H1 (cell line): ENCODE data around the gene ESPNL. TPM values are rescaled to one million over a fixed set of nuclear protein-coding genes. Genes with fewer than 3 reads are reported as not detected.

Source experiments
- CTCF ChIA-PET: fragments of 300-600 bp; sonication (Branson Sonifier 250); formaldehyde crosslinking; loops from one replicate; lab custom pipeline; 2021; ENCODE audit not compliant: partially characterized antibody; lab: Charles Lee
- POLR2A ChIA-PET: fragments of 300-600 bp; sonication (Branson Sonifier 250); formaldehyde crosslinking; loops from one replicate; lab custom pipeline; 2021; ENCODE audit warnings: inconsistent platforms; ENCODE audit not compliant: partially characterized antibody; lab: Charles Lee
- DNase-seq, 2 experiments: peaks; one replicate each; pipeline versions ENCODE4 v3.0.0 to v3.0.0-alpha.2; 2010 to 2022; ENCODE audit warnings: low spot score in 2 of 2, low read depth in 1 of 2, mixed read lengths in 1 of 2
- FAIRE-seq: peaks from 2 replicates; lab custom pipeline; 2011; peaks lifted over from hg19 to GRCh38; lab: Jason Lieb, UNC
- H2AFZ ChIP-seq: 2 replicates; pipeline ENCODE4 v1.8.1; 2012; ENCODE audit warnings: low read length, inconsistent platforms
- H2AK5ac ChIP-seq: 2 replicates; pipeline ENCODE4 v1.6.1; 2013; ENCODE audit warnings: low read depth, low read length
- H2BK120ac ChIP-seq: replicated peaks from 2 replicates; pipeline ENCODE3; 2013; ENCODE audit warnings: low read depth, low read length, inconsistent platforms
- H2BK12ac ChIP-seq: 2 replicates; pipeline ENCODE4 v1.6.1; 2013; ENCODE audit warnings: low read depth, low read length
- H2BK15ac ChIP-seq: 2 replicates; pipeline ENCODE4 v1.6.1; 2013; ENCODE audit warnings: low read length
- H2BK20ac ChIP-seq: 2 replicates; pipeline ENCODE4 v1.6.1; 2013; ENCODE audit warnings: low read length
- H2BK5ac ChIP-seq: 2 replicates; pipeline ENCODE4 v1.6.1; 2013; ENCODE audit warnings: low read depth, low read length
- H3K14ac ChIP-seq: 2 replicates; pipeline ENCODE4 v1.6.1; 2013; ENCODE audit warnings: inconsistent platforms; ENCODE audit not compliant: insufficient read length
- H3K18ac ChIP-seq: 2 replicates; pipeline ENCODE4 v1.6.1; 2013; ENCODE audit warnings: low read length; ENCODE audit errors: extremely low read depth
- H3K23ac ChIP-seq: 2 replicates; pipeline ENCODE4 v1.6.1; 2013; ENCODE audit warnings: inconsistent platforms; ENCODE audit not compliant: insufficient read length
- H3K23me2 ChIP-seq: 2 replicates; pipeline ENCODE4 v1.6.1; 2013; ENCODE audit warnings: low read depth, low read length
- H3K27ac ChIP-seq: 2 replicates; pipeline ENCODE4 v1.6.1; 2011; ENCODE audit warnings: low read depth, low read length, inconsistent platforms
- H3K27me3 ChIP-seq, 4 experiments: replicated peaks in 1 of 4; 1 replicate in 1 of 4; 2 replicates in 3 of 4; pipeline versions ENCODE4 v1.6.1 to v1.8.1; 2011 to 2013; ENCODE audit warnings: low read length in 3 of 4, mild to moderate bottlenecking in 3 of 4, inconsistent platforms in 2 of 4, mixed read lengths in 2 of 4, moderate library complexity in 1 of 4; ENCODE audit not compliant: control insufficient read depth in 3 of 4, insufficient read depth in 3 of 4; ENCODE audit errors: extremely low read depth in 1 of 4
- H3K36me3 ChIP-seq, 4 experiments: 2 replicates each; pipeline versions ENCODE4 v1.6.1 to v1.8.1; 2011 to 2013; ENCODE audit warnings: mild to moderate bottlenecking in 4 of 4, low read length in 3 of 4, moderate library complexity in 2 of 4, control low read depth in 1 of 4, inconsistent platforms in 1 of 4; ENCODE audit not compliant: insufficient read depth in 4 of 4, control insufficient read depth in 2 of 4
- H3K4ac ChIP-seq: replicated peaks from 2 replicates; pipeline ENCODE3; 2013; ENCODE audit warnings: low read length, low read depth, mixed read lengths, inconsistent platforms; ENCODE audit not compliant: insufficient read length
- H3K4me1 ChIP-seq, 4 experiments: replicated peaks in 1 of 4; 1 replicate in 1 of 4; 2 replicates in 3 of 4; pipeline versions ENCODE4 v1.6.1 to v1.8.1; 2011 to 2013; ENCODE audit warnings: low read length in 3 of 4, inconsistent platforms in 2 of 4, mixed read lengths in 1 of 4; ENCODE audit not compliant: insufficient read depth in 4 of 4, control insufficient read depth in 3 of 4
- H3K4me2 ChIP-seq, 2 experiments: 2 replicates each; pipeline versions ENCODE4 v1.6.1 to v1.8.1; 2011 to 2013; ENCODE audit warnings: low read depth in 2 of 2, low read length in 2 of 2, control low read depth in 1 of 2, inconsistent platforms in 1 of 2, mild to moderate bottlenecking in 1 of 2; ENCODE audit not compliant: insufficient read depth in 1 of 2
- H3K4me3 ChIP-seq, 4 experiments: fragments of 200-600, 300-600 bp in 1 of 4; sonication (generic), shearing (Covaris generic), sonication (Bioruptor Twin) in 1 of 4; 2 replicates each; pipeline versions ENCODE4 v1.5.1 to v1.8.1; 2011 to 2016; ENCODE audit warnings: low read length in 4 of 4, low read depth in 3 of 4, control low read depth in 2 of 4, inconsistent platforms in 2 of 4, mild to moderate bottlenecking in 2 of 4, mixed read lengths in 1 of 4, moderate library complexity in 1 of 4; ENCODE audit not compliant: insufficient read depth in 2 of 4; ENCODE audit errors: extremely low read depth in 1 of 4
- H3K56ac ChIP-seq: replicated peaks from 2 replicates; pipeline ENCODE3; 2013; ENCODE audit warnings: low read depth, mild to moderate bottlenecking, mixed read lengths, low read length, inconsistent platforms; ENCODE audit not compliant: insufficient read length
- H3K79me1 ChIP-seq: 2 replicates; pipeline ENCODE4 v1.6.1; 2013; ENCODE audit warnings: low read depth, low read length, control low read depth
- H3K79me2 ChIP-seq, 2 experiments: 2 replicates each; pipeline versions ENCODE4 v1.6.1 to v1.8.1; 2012 to 2013; ENCODE audit warnings: low read length in 2 of 2, mild to moderate bottlenecking in 2 of 2, inconsistent platforms in 1 of 2; ENCODE audit not compliant: insufficient read depth in 2 of 2, control insufficient read depth in 1 of 2
- H3K9ac ChIP-seq, 4 experiments: replicated peaks in 1 of 4; 1 replicate in 1 of 4; 2 replicates in 3 of 4; pipeline versions ENCODE4 v1.6.1 to v1.8.1; 2011 to 2013; ENCODE audit warnings: low read depth in 3 of 4, low read length in 3 of 4, control low read depth in 2 of 4, mild to moderate bottlenecking in 2 of 4, moderate library complexity in 2 of 4, inconsistent platforms in 1 of 4; ENCODE audit errors: extremely low read depth in 1 of 4
- H3K9me3 ChIP-seq, 2 experiments: 2 replicates each; pipeline versions ENCODE4 v1.6.1 to v1.8.1; 2012 to 2013; ENCODE audit warnings: mild to moderate bottlenecking in 2 of 2, moderate library complexity in 2 of 2, control low read depth in 1 of 2, inconsistent platforms in 1 of 2, low read depth in 1 of 2, low read length in 1 of 2, mixed read lengths in 1 of 2; ENCODE audit not compliant: insufficient read depth in 2 of 2
- H4K20me1 ChIP-seq, 2 experiments: replicated peaks in 1 of 2; 2 replicates each; pipeline versions ENCODE3 to v1.8.1; 2011 to 2013; ENCODE audit warnings: inconsistent platforms in 2 of 2, low read length in 2 of 2, mild to moderate bottlenecking in 1 of 2; ENCODE audit not compliant: insufficient read depth in 2 of 2, control insufficient read depth in 1 of 2
- H4K5ac ChIP-seq: 2 replicates; pipeline ENCODE4 v1.6.1; 2013; ENCODE audit warnings: low read length, low read depth, mixed read lengths, inconsistent platforms; ENCODE audit not compliant: insufficient read length
- H4K8ac ChIP-seq: 2 replicates; pipeline ENCODE4 v1.8.0; 2013; ENCODE audit warnings: mild to moderate bottlenecking, moderate library complexity, low read length, inconsistent platforms; ENCODE audit not compliant: insufficient read depth; ENCODE audit errors: extremely low read depth
- H4K91ac ChIP-seq: replicated peaks from 2 replicates; pipeline ENCODE3; 2013; ENCODE audit warnings: low read length, mixed read lengths, inconsistent platforms; ENCODE audit not compliant: insufficient read length
- BACH1 ChIP-seq: IDR thresholded peaks from 2 replicates; pipeline ENCODE4 v1.6.1; 2012; ENCODE audit warnings: low read length, improper control_type of control experiment
- BCL11A ChIP-seq, 2 experiments: IDR thresholded peaks; one replicate each; pipeline ENCODE4 v1.6.1; 2011; ENCODE audit warnings: low read depth in 2 of 2, low read length in 2 of 2, mild to moderate bottlenecking in 2 of 2
- CBX8 ChIP-seq: fragments of 300-800, 300-1000 bp; sonication (generic); IDR thresholded peaks from 2 replicates; pipeline ENCODE4 v1.7.1; 2016; ENCODE audit warnings: low read depth, low read length, borderline replicate concordance
- CEBPB ChIP-seq: IDR thresholded peaks from 2 replicates; pipeline ENCODE4 v1.6.1; 2012; ENCODE audit warnings: low read depth, low read length
- GTF2F1 ChIP-seq: IDR thresholded peaks from 2 replicates; pipeline ENCODE4 v1.6.1; 2012; ENCODE audit warnings: low read depth, low read length, improper control_type of control experiment, borderline replicate concordance
- JUND ChIP-seq: IDR thresholded peaks from 2 replicates; pipeline ENCODE4 v1.6.1; 2011; ENCODE audit warnings: mild to moderate bottlenecking, improper control_type of control experiment, low read length
- RBBP5 ChIP-seq: IDR thresholded peaks from 2 replicates; pipeline ENCODE4 v1.7.1; 2012; ENCODE audit warnings: low read depth, mild to moderate bottlenecking, inconsistent platforms, low read length, moderate library complexity, borderline replicate concordance
- SP1 ChIP-seq: IDR thresholded peaks from 2 replicates; pipeline ENCODE4 v1.6.1; 2011; ENCODE audit warnings: low read depth, low read length
- SRF ChIP-seq: IDR thresholded peaks from 2 replicates; pipeline ENCODE4 v1.6.1; 2011; ENCODE audit warnings: mild to moderate bottlenecking, low read depth, low read length, moderate library complexity
- TAF7 ChIP-seq: optimal IDR thresholded peaks from 2 replicates; pipeline ENCODE3; 2011; ENCODE audit warnings: low read depth, mild to moderate bottlenecking, inconsistent platforms, low read length, moderate library complexity, borderline replicate concordance
- YY1 ChIP-seq: IDR thresholded peaks from 2 replicates; pipeline ENCODE4 v1.6.1; 2011; ENCODE audit warnings: low read depth, mild to moderate bottlenecking, low read length
- WGBS, 2 experiments: shearing (Covaris generic) in 1 of 2; methylation state at CpG; one replicate each; pipeline versions ENCODE4 v1.1.6 to v1.1.7; 2013 to 2015; ENCODE audit warnings: low lambda C conversion rate in 2 of 2, mixed read lengths in 2 of 2, inconsistent platforms in 1 of 2, low coverage in 1 of 2, missing lambda C conversion rate in 1 of 2; ENCODE audit not compliant: insufficient replicate concordance in 2 of 2, insufficient coverage in 1 of 2, insufficient read length in 1 of 2; ENCODE audit errors: extremely low coverage in 1 of 2, missing lambda C conversion rate in 1 of 2; 5-methylcytosine and 5-hydroxymethylcytosine counted together
- polyA plus RNA-seq, 7 experiments: library from polyadenylated mRNA; depleted of rRNA in 3 of 7; stranded (reverse) in 5 of 7; unstranded in 2 of 7; fragments of >200 nt in 5 of 7; fragments of 200-250 nt in 2 of 7; gene quantifications; 1 replicate in 5 of 7; 2 replicates in 1 of 7; 4 replicates in 1 of 7; pipeline versions ENCODE4 v1.2.1 to v1.2.3, GENCODE V29; 2011 to 2013; ENCODE audit warnings: missing spikeins in 2 of 7, mixed read lengths in 2 of 7
- total RNA-seq: library from RNA; stranded (reverse); fragmentation: NEBNext Ultra II Directional; extraction: Animal tissue kit (Norgen Biotek cat#: 25700); gene quantifications from 2 replicates; pipeline ENCODE4 v1.2.1, GENCODE V29; 2021
- TF ChIP-seq, protein P1 (sequence below): IDR thresholded peaks from 2 replicates; pipeline ENCODE4 v1.6.1; 2011; ENCODE audit warnings: low read depth, mild to moderate bottlenecking, low read length; ENCODE audit not compliant: insufficient read depth
- TF ChIP-seq, protein P2 (sequence below): IDR thresholded peaks from 2 replicates; pipeline ENCODE4 v1.6.1; 2011; ENCODE audit warnings: low read length, improper control_type of control experiment

ESPNL gene
- total and polyA plus RNA-seq, 2 of the 8 experiments (the other 6 are each of a cell fraction or from before 2014, with no cell fraction given) = 0.68 to 1.3 TPM

DNA sequence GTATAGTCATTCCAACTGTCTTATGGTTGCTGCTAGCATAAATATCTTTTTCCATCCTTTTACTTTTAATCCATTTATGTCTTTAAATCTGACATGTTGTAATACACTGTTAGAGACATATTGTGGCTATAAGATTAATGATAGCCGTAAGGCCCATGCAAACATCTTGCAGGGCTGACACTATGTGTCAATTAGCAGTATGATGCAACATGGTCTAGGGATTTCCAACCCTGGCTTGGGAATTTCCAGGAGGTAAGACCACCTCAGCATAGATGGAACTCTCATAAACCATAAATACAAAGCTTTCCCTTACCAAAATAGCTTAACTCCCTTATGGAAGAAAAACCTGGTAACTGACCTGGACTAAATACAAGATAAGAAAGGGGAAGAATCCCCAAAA, 22.8 kb upstream of the ESPNL start:
- Histone ChIP-seq H4K8ac (no peak overlapping the region), H3K4ac (no peak overlapping the region), H3K79me1 (no peaks in the 10 kb centered on the region), H2AK5ac (no peak overlapping the region), H3K4me1 (no peaks in the 10 kb centered on the region; a peak in 1 of 7 replicates), H3K4me3 (no peak overlapping the region), H3K9ac (no peak overlapping the region), H2BK5ac (no peak overlapping the region), H3K23ac (no peak overlapping the region), H2BK15ac (no peak overlapping the region), H3K36me3 (peaks cover 7 to 50% (median 17%) of the 10 kb centered on the region in 4 experiments), H2AFZ (no peak overlapping the region), H2BK120ac (no peak overlapping the region), H3K79me2 (peaks cover 0 to 54% of the 10 kb centered on the region in 2 experiments; a peak in 2 of 4 replicates), H3K14ac (no peak overlapping the region), H3K27me3 (no peaks in the 10 kb centered on the region), H3K27ac (no peak overlapping the region), H2BK20ac (no peak overlapping the region), H4K91ac (no peak overlapping the region), H4K20me1 (peaks cover 4 to 5% of the 10 kb centered on the region in 2 experiments), H3K18ac (no peak overlapping the region; the same call in 1 of the 2 replicates), H3K9me3 (no peaks in the 10 kb centered on the region), H3K4me2 (no peak overlapping the region), H2BK12ac (no peak overlapping the region), H4K5ac (peak overlapping the region; percentile 51), H3K56ac (no peak overlapping the region), H3K23me2 (no peaks in the 10 kb centered on the region)
- POLR2A ChIA-PET = interaction anchor here (0.6 to 1.8 kb wide), 10 partner anchors 9 to 264 kb away, joined by 3 to 7 read pairs (median 3); partner anchors contain the start of genes ESPNL and SCLY
- TF ChIP-seq RBBP5 (no peak), SP1 (no peak), YY1 (no peak), JUND (peak; percentile 22; the same call in 1 of the 2 replicates), CBX8 (no peak), BACH1 (no peak), CEBPB (peak; percentile 89), TAF7 (no peak), BCL11A (IDR thresholded peaks at IDR 0.05; ENCODE audit: low read depth in 2 of 2, low read length in 2 of 2) (no peak), SRF (no peak), GTF2F1 (no peak)
- TF ChIP-seq, protein P1, sequence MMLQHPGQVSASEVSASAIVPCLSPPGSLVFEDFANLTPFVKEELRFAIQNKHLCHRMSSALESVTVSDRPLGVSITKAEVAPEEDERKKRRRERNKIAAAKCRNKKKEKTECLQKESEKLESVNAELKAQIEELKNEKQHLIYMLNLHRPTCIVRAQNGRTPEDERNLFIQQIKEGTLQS = 0 out of 2 replicates have a peak, but pooled peaks have one; percentile 26
- TF ChIP-seq, protein P2, sequence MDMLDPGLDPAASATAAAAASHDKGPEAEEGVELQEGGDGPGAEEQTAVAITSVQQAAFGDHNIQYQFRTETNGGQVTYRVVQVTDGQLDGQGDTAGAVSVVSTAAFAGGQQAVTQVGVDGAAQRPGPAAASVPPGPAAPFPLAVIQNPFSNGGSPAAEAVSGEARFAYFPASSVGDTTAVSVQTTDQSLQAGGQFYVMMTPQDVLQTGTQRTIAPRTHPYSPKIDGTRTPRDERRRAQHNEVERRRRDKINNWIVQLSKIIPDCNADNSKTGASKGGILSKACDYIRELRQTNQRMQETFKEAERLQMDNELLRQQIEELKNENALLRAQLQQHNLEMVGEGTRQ = no peak
- 94% methylated on average over 1 of the region's 1 CpG; no CpG with 5 or more reads in 1 of the 2 experiments for WGBS, 2 experiments
- CTCF ChIA-PET = no interaction called here
- FAIRE-seq (no peak), DNase-seq (no peak)
